ENCODE results near the gene ANKFY1.

DNA sequence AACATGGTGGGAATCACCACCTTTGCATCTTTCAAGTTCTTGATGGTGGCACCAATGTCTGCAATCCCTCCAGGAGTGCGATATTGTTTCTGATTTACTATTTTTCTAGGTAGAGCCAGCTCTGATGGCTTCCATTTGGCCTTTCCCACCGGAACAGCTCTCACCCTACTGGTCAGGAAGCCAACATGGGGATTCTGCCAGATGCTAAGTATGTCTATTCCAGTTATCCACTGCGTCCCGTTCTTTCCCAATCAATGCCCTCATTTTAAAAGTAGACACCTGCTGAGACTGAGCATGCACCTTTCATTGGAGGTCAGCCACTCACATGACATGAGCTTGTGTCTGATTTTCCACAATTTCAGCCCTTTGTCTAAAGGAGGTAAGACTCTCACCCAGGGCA is 144.5 kb downstream of the ANKFY1 start:
- TF ChIP-seq, protein P1, sequence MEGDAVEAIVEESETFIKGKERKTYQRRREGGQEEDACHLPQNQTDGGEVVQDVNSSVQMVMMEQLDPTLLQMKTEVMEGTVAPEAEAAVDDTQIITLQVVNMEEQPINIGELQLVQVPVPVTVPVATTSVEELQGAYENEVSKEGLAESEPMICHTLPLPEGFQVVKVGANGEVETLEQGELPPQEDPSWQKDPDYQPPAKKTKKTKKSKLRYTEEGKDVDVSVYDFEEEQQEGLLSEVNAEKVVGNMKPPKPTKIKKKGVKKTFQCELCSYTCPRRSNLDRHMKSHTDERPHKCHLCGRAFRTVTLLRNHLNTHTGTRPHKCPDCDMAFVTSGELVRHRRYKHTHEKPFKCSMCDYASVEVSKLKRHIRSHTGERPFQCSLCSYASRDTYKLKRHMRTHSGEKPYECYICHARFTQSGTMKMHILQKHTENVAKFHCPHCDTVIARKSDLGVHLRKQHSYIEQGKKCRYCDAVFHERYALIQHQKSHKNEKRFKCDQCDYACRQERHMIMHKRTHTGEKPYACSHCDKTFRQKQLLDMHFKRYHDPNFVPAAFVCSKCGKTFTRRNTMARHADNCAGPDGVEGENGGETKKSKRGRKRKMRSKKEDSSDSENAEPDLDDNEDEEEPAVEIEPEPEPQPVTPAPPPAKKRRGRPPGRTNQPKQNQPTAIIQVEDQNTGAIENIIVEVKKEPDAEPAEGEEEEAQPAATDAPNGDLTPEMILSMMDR (IDR thresholded peaks at IDR 0.05), result no peak
- no peak for TF ChIP-seq POLR2A (IDR thresholded peaks at IDR 0.05)
